PC-3 (cell line): ENCODE data around the gene CCN2. TPM values are rescaled to one million over a fixed set of nuclear protein-coding genes. Genes with fewer than 3 reads are reported as not detected.

ENCODE experiments used
- ATAC-seq: fragments of 200-7000 bp; cut with Tn5 transposase; 2 replicates; pipeline ENCODE4 v1.9.1; 2020; ENCODE audit warnings: mild to moderate bottlenecking, moderate library complexity
- BruUV-seq: library from RNA; stranded (reverse); fragments of 400-500 nt; replicated peaks from 2 replicates; lab custom pipeline; 2021; lab: Mats Ljungman, UMichigan
- CTCF ChIA-PET: fragments of 300-600 bp; sonication (Branson Sonifier 250); formaldehyde crosslinking; loops from one replicate; lab custom pipeline; 2022; ENCODE audit warnings: antibody characterized with exemption; lab: Charles Lee
- POLR2A ChIA-PET: fragments of 300-600 bp; sonication (Branson Sonifier 250); formaldehyde crosslinking; loops from one replicate; lab custom pipeline; 2022; ENCODE audit warnings: antibody characterized with exemption; ENCODE audit not compliant: unreplicated experiment; lab: Charles Lee
- DNase-seq: peaks from one replicate; pipeline ENCODE4 v3.0.0-alpha.2; 2015
- H2AFZ ChIP-seq: fragments of 300-600 bp; sonication (generic); 2 replicates; pipeline ENCODE4 v1.6.0; 2016; ENCODE audit warnings: antibody characterized with exemption, low read length
- H3F3A ChIP-seq: fragments of 300-600 bp; sonication (generic); one replicate; pipeline ENCODE4 v1.6.0; 2017; ENCODE audit warnings: antibody characterized with exemption, low read length, control low read depth, mild to moderate bottlenecking; ENCODE audit not compliant: unreplicated experiment
- H3K27ac ChIP-seq: fragments of 300-600 bp; sonication (generic); 2 replicates; pipeline ENCODE4 v1.5.1; 2016; ENCODE audit warnings: mild to moderate bottlenecking, low read length
- H3K27me3 ChIP-seq: fragments of 300-600 bp; sonication (generic); 2 replicates; pipeline ENCODE4 v1.6.1; 2016; ENCODE audit warnings: low read length, mixed read lengths
- H3K36me3 ChIP-seq: fragments of 300-600 bp; sonication (generic); 2 replicates; pipeline ENCODE4 v1.6.1; 2016; ENCODE audit warnings: low read depth, mixed run types, low read length, mixed read lengths
- H3K4me1 ChIP-seq: fragments of 300-600 bp; sonication (generic); 2 replicates; pipeline ENCODE4 v1.5.1; 2016; ENCODE audit warnings: low read length; ENCODE audit not compliant: insufficient read depth
- H3K4me2 ChIP-seq: fragments of 300-600 bp; sonication (generic); 2 replicates; pipeline ENCODE4 v1.6.0; 2016; ENCODE audit warnings: low read length
- H3K4me3 ChIP-seq: fragments of 300-600 bp; sonication (generic); 2 replicates; pipeline ENCODE4 v1.5.1; 2016; ENCODE audit warnings: mild to moderate bottlenecking, low read length, mixed read lengths
- H3K79me2 ChIP-seq: fragments of 300-600 bp; sonication (generic); 2 replicates; pipeline ENCODE4 v1.6.1; 2017; ENCODE audit warnings: low read length, mixed read lengths
- H3K9ac ChIP-seq: fragments of 300-600 bp; sonication (generic); 2 replicates; pipeline ENCODE4 v1.6.0; 2016; ENCODE audit warnings: mild to moderate bottlenecking, low read length
- H3K9me2 ChIP-seq: fragments of 300-600 bp; sonication (generic); replicated peaks from 2 replicates; pipeline ENCODE4 v1.6.1; 2016; ENCODE audit warnings: mixed run types, low read length, mixed read lengths
- H3K9me3 ChIP-seq: fragments of 300-600 bp; sonication (generic); 2 replicates; pipeline ENCODE4 v1.6.1; 2016; ENCODE audit warnings: low read length, mixed read lengths
- H4K20me1 ChIP-seq: fragments of 300-600 bp; sonication (generic); 2 replicates; pipeline ENCODE4 v1.6.1; 2016; ENCODE audit warnings: low read length, mixed read lengths
- CTCF ChIP-seq: fragments of 300-600 bp; sonication (generic); conservative IDR thresholded peaks from 2 replicates; pipeline ENCODE4 v1.5.1; 2017; ENCODE audit warnings: antibody characterized with exemption, low read depth, mild to moderate bottlenecking, low read length
- EZH2 ChIP-seq: fragments of 300-600 bp; sonication (generic); IDR thresholded peaks from one replicate; pipeline ENCODE4 v1.6.1; 2017; ENCODE audit warnings: antibody characterized with exemption, mild to moderate bottlenecking, low read length; ENCODE audit not compliant: unreplicated experiment
- EZH2phosphoT487 ChIP-seq: fragments of 300-600 bp; sonication (generic); IDR thresholded peaks from 2 replicates; pipeline ENCODE4 v1.6.1; 2018; ENCODE audit warnings: mild to moderate bottlenecking, antibody characterized with exemption, low read length, borderline replicate concordance
- intact Hi-C: fragments of 100-400 bp; cut with micrococcal nuclease; formaldehyde crosslinking; loops from 2 replicates; pipeline ENCODE4 v1.9.0; 2023
- total RNA-seq: library from RNA; depleted of rRNA; stranded (reverse); fragments of >200 nt; gene quantifications from 2 replicates; pipeline ENCODE4 v1.2.3, GENCODE V29; 2014

The CCN2 gene
- total RNA-seq, 1 experiment from 2014 or later, result 33.2 TPM

GRCh38 chr6:131980338-131980790 is 29.2 kb upstream of the CCN2 start:
- no peak for ATAC-seq
- H3K27me3 ChIP-seq, result no peaks in the 10 kb centered on the region
- H3K79me2 ChIP-seq, result no peaks in the 10 kb centered on the region
- intact Hi-C loops, result no loop called here
- H3K9ac ChIP-seq, result no peak overlapping the region
- H4K20me1 ChIP-seq, result no peaks in the 10 kb centered on the region
- H2AFZ ChIP-seq, result no peak overlapping the region; the same call in 1 of the 2 replicates
- no peaks in the 10 kb centered on the region for H3K9me2 ChIP-seq
- TF ChIP-seq CTCF (no peak), EZH2phosphoT487 (no peak), EZH2 (no peak)
- CTCF ChIA-PET, result no interaction called here
- POLR2A ChIA-PET, result interaction anchor here (1.0 kb wide), 1 partner anchor 29 kb away, joined by 8 read pairs; the partner anchor contains the start of gene CCN2
- peaks cover 29% of the 10 kb centered on the region for H3K4me1 ChIP-seq
- no peaks in the 10 kb centered on the region for H3K9me3 ChIP-seq
- DNase-seq, result no peak
- no TSS peak for BruUV-seq
- no peak overlapping the region for H3K4me3 ChIP-seq
- H3K36me3 ChIP-seq, result no peaks in the 10 kb centered on the region
- H3F3A ChIP-seq, result no peaks in the 10 kb centered on the region
- no peak overlapping the region for H3K4me2 ChIP-seq
- peak overlapping the region; percentile 32 for H3K27ac ChIP-seq

DNA sequence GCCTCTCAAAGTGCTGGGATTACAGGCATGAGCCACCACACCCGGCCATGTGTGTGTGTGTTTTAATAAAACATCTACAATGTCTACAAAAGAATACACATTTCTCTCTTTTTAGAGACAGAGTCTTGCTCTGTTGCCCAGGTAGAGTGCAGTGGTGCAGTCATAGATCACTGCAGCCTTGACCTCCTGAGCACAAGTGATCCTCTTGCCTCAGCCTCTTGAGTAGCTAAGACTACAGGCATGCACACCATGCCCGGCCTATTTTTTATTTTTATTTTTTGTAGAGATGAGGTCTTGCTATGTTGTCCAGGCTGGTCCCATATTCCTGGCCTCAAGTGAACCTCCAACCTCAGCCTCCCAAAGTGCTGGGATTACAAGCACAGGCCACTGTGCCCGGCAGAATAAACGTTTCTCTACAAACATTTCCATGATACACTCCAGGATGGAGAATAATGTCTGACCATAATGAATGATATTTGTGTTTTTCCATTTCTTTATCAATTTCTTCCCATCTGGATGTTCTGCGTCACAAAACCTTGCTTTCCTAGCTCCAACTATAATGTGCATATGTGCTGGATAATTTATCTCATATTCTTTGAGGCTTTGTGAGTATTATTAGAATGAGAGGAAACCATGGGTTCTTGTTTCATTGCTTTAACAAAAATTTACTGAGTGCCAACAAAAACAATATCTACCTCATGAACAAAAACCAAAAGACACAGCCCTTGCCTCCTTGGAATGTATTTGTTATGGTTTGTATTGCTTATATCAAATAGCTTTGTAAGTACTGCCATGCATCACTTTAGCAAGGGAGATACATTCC is 28.6 kb upstream of the CCN2 start:
- ChIA-PET POLR2A (interaction anchor here (1.0 kb wide), 1 partner anchor 28 kb away, joined by 8 read pairs; the partner anchor contains the start of gene CCN2), CTCF (no interaction called here)
- H3K4me2 ChIP-seq, result no peak overlapping the region
- BruUV-seq, result no TSS peak
- TF ChIP-seq CTCF (no peak), EZH2 (no peak), EZH2phosphoT487 (no peak)
- H3K9ac ChIP-seq, result no peak overlapping the region
- no peaks in the 10 kb centered on the region for H3K27me3 ChIP-seq
- ATAC-seq (no peak), DNase-seq (peak; percentile 10)
- H3K9me2 ChIP-seq, result no peaks in the 10 kb centered on the region
- no peaks in the 10 kb centered on the region for H3K36me3 ChIP-seq
- no peak overlapping the region for H3K27ac ChIP-seq
- intact Hi-C loops, result no loop called here
- no peaks in the 10 kb centered on the region for H3K9me3 ChIP-seq
- H3K4me3 ChIP-seq, result no peak overlapping the region
- no peaks in the 10 kb centered on the region for H4K20me1 ChIP-seq
- peaks cover 29% of the 10 kb centered on the region for H3K4me1 ChIP-seq
- H2AFZ ChIP-seq, result no peak overlapping the region
- no peaks in the 10 kb centered on the region for H3F3A ChIP-seq
- no peaks in the 10 kb centered on the region for H3K79me2 ChIP-seq

DNA sequence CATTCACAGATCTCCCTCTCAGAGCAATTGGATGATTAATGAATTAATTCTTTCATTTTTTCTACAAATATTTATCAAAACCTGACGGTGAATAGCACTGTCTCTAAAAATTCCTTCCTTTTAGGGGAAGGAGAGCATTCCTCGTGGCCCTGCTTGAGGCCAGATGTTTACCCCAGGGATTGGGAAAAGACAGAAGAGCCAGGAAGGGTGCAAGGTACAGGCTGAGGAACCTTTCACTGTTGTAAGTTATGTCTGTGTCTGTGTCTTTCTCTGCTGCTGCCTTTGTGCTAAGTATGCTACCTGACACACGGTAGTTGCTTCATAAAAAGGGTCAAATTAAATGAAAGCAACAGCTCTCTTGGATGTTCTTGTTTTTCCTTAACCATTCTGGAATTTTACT is 27.4 kb upstream of the CCN2 start:
- ATAC-seq (no peak), DNase-seq (no peak)
- no peak overlapping the region for H3K4me3 ChIP-seq
- BruUV-seq, result no TSS peak
- H3F3A ChIP-seq, result no peaks in the 10 kb centered on the region
- TF ChIP-seq CTCF (no peak), EZH2 (no peak), EZH2phosphoT487 (no peak)
- no peaks in the 10 kb centered on the region for H3K36me3 ChIP-seq
- H3K9me3 ChIP-seq, result no peaks in the 10 kb centered on the region
- intact Hi-C loops, result no loop called here
- no peak overlapping the region for H3K9ac ChIP-seq
- no peaks in the 10 kb centered on the region for H4K20me1 ChIP-seq
- peaks cover 28% of the 10 kb centered on the region for H3K4me1 ChIP-seq
- no peaks in the 10 kb centered on the region for H3K9me2 ChIP-seq
- no peak overlapping the region for H3K4me2 ChIP-seq
- H3K27me3 ChIP-seq, result no peaks in the 10 kb centered on the region
- POLR2A ChIA-PET, result no interaction called here
- no peak overlapping the region for H2AFZ ChIP-seq
- H3K27ac ChIP-seq, result no peak overlapping the region
- CTCF ChIA-PET, result no interaction called here
- H3K79me2 ChIP-seq, result no peaks in the 10 kb centered on the region
